Mononuclear cell (primary cell): ENCODE data around the gene CTNNBL1. TPM values are rescaled to one million over a fixed set of nuclear protein-coding genes. Genes with fewer than 3 reads are reported as not detected.

Experiments used
- H3K27me3 ChIP-seq: 2 replicates; pipeline ENCODE4 v1.6.0; 2011; ENCODE audit warnings: low read length, control low read depth; ENCODE audit not compliant: insufficient read depth
- H3K4me1 ChIP-seq: 2 replicates; pipeline ENCODE4 v1.5.1; 2011; ENCODE audit warnings: mild to moderate bottlenecking, low read length, control low read depth; ENCODE audit not compliant: insufficient read depth
- H3K4me3 ChIP-seq: 2 replicates; pipeline ENCODE4 v1.5.1; 2011; ENCODE audit warnings: mild to moderate bottlenecking, low read length, moderate library complexity
- H3K9me3 ChIP-seq: 2 replicates; pipeline ENCODE4 v1.5.1; 2011; ENCODE audit warnings: low read depth, mild to moderate bottlenecking, control low read depth, low read length
- total RNA-seq: library from RNA; depleted of rRNA; stranded (reverse); fragments of >200 nt; gene quantifications from one replicate; pipeline ENCODE4 v1.2.3, GENCODE V29; 2012

The CTNNBL1 gene
- total RNA-seq, 1 donor = 19.4 TPM

DNA sequence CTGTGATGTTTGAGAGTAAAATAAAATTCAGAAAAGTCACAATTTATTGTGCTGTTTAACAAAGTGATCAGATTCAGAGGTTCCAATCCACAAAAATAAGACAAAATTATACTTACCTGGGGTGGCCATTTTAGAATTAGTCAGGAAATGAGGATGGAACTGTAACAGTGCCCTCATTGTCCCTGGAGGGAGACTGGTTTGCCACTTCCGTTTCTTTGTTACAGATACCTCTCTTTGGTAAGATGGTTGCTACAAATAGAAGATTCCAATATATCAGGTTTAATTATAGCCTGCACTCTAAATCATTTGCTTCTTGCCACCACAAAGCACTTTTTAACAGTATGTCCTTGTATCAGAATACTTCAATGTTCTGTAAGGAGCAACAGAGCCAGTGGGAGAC is 95.6 kb downstream of the CTNNBL1 start:
- Histone ChIP-seq H3K4me3 (no peak overlapping the region), H3K9me3 (peaks cover 5% of the 10 kb centered on the region), H3K27me3 (no peaks in the 10 kb centered on the region), H3K4me1 (no peaks in the 10 kb centered on the region)

DNA sequence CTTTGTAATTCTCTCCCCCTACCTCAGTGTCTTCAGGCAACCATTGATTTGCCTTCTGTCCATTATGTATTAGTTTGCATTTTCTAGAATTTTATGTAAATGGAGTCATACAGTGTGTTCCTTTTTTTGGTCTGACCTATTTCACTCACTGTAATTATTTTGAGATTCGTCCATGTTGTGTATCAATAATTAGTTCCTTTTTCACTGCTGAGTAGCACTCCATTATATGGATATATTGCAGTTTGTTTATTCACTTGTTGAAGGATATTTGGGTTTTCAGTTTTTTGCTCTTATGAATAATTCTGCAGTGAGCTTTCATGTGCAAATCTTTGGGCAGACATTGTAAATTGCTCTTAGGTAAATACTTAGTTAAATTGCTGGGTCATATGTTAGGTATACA is 97.1 kb downstream of the CTNNBL1 start:
- Histone ChIP-seq H3K4me1 (no peaks in the 10 kb centered on the region), H3K4me3 (no peak overlapping the region), H3K9me3 (peaks cover 5% of the 10 kb centered on the region), H3K27me3 (no peaks in the 10 kb centered on the region)

DNA sequence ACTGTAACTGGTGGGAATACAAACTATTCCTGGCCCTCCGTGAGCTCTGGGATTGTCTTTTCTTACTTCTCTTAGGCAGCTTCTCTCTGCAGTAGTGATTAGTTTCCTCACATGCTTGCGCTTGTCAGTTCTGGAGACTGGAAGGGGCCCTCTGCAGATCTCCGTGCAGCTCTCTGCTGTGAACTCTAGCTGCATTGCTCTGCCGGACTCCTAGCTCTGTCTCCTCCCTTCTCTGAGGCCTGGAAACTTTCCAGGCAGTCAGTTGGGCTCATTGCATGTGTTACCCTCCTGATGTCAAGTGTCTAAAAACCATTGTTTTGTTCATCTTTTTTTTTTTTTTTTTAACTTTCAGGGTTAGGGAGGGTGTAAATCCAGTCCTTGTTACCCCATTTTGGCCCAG is 102.3 kb downstream of the CTNNBL1 start:
- Histone ChIP-seq H3K4me1 (no peaks in the 10 kb centered on the region), H3K4me3 (no peak overlapping the region), H3K27me3 (no peaks in the 10 kb centered on the region), H3K9me3 (peaks cover 5% of the 10 kb centered on the region)

DNA sequence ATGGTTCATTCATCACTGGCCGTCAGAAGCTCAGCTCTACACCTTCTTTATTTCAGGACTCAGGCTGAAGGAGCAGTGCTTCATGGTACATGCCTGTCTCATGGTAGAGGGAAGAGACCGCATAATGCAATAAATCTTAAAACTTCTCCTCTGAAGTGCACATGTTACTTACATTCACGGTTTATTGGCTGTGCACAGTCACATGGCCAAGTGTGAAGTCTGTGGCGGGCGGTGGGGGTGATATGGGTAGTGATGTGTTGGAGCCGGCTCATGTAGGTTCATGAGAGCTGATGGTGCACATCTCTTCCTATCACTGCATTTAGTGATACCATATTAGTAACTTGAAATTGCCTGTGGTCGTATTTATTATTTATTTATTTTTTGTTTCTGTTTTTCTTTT is 102.9 kb downstream of the CTNNBL1 start:
- H3K4me3 ChIP-seq = no peak overlapping the region
- H3K4me1 ChIP-seq = no peaks in the 10 kb centered on the region
- peaks cover 5% of the 10 kb centered on the region for H3K9me3 ChIP-seq
- H3K27me3 ChIP-seq = no peaks in the 10 kb centered on the region

DNA sequence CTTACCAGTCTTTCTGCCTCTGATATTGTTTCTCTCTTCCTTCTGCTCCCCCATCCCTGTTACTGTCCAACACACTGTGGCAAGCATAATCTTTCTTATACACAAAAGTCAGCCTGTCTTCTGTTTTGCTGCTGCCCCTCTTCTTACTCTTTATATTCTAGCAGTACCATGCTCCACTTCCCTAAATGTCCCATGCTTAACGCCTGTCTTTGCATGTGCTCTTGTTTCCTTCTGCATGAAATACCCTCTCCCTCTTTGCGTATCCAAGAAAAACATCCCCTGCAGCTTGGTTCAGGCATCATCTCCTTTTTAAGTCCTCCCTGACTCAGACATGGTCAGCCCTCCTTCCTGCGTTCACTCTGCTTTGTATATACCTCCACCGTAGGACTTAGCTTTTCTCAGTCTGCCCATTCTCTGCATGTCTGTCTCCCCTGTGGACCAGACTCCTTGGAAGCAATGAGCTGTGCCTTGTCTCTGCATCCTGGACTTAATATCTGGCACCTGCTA is 103.9 kb downstream of the CTNNBL1 start:
- H3K4me3 ChIP-seq = no peak overlapping the region

DNA sequence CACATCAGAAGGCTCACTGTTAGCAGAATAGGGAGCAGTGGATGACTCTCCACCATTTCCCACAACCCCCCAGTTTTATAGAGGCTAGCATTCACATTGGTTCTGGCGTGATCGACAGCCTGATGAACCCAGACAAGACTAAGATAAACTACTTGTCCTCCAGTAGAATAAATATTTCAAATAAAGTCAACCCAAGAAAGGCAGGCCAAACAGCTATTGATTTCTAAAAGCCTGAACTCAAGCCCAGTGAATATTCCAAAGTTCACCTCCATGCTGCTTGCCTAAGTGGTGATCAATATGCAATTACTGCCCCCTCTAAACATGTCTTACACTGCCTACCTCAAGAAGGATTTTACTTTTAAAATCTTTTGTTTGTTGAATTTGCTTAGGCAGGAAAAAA is 104.5 kb downstream of the CTNNBL1 start:
- Histone ChIP-seq H3K27me3 (no peaks in the 10 kb centered on the region), H3K9me3 (no peaks in the 10 kb centered on the region), H3K4me3 (no peak overlapping the region), H3K4me1 (peaks cover 6% of the 10 kb centered on the region)

More for the DNA sequence above, 103.9 kb downstream of the CTNNBL1 start:
- H3K9me3 ChIP-seq = no peaks in the 10 kb centered on the region
- peaks cover under 1% of the 10 kb centered on the region for H3K4me1 ChIP-seq
- no peaks in the 10 kb centered on the region for H3K27me3 ChIP-seq

DNA sequence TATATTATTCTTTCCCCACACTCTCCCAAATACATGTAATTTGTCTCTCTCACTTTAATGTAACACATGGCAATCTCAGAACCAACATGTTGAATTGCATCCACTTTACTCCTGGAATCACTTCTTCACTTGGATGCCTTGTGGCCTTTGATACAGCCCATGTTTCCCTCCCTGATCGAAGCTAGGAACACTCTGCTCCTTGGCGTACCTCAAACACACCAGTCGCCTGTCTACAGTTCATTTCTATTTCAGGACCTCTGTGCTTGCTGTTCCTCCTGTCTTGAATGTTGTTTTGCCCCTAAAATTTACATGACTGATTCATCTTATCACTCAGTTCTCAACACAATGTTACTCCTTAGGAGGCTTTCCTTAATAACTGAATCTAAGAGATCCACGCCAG is 106.8 kb downstream of the CTNNBL1 start:
- peaks cover 30% of the 10 kb centered on the region for H3K4me1 ChIP-seq
- no peaks in the 10 kb centered on the region for H3K9me3 ChIP-seq
- H3K4me3 ChIP-seq = no peak overlapping the region
- H3K27me3 ChIP-seq = no peaks in the 10 kb centered on the region

DNA sequence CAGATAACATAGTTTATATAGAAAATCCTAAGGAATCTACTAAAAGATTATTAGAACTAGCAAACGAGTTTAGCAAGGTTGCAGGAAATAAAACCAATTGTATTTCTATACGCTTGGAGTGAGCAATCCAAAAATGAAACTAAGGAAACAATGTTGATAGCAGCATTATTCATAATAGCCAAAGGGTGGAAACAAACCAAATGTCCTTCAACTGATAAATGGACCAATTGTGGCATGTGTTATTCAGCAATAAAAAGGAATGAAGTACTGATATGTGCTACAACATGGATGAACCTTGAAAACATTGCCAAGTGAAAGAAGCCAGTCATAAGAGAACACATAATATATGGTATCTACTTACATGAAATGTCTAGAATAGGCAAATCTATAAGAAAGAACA is 108.1 kb downstream of the CTNNBL1 start:
- Histone ChIP-seq H3K9me3 (no peaks in the 10 kb centered on the region), H3K4me3 (no peak overlapping the region), H3K27me3 (no peaks in the 10 kb centered on the region), H3K4me1 (peaks cover 36% of the 10 kb centered on the region)

DNA sequence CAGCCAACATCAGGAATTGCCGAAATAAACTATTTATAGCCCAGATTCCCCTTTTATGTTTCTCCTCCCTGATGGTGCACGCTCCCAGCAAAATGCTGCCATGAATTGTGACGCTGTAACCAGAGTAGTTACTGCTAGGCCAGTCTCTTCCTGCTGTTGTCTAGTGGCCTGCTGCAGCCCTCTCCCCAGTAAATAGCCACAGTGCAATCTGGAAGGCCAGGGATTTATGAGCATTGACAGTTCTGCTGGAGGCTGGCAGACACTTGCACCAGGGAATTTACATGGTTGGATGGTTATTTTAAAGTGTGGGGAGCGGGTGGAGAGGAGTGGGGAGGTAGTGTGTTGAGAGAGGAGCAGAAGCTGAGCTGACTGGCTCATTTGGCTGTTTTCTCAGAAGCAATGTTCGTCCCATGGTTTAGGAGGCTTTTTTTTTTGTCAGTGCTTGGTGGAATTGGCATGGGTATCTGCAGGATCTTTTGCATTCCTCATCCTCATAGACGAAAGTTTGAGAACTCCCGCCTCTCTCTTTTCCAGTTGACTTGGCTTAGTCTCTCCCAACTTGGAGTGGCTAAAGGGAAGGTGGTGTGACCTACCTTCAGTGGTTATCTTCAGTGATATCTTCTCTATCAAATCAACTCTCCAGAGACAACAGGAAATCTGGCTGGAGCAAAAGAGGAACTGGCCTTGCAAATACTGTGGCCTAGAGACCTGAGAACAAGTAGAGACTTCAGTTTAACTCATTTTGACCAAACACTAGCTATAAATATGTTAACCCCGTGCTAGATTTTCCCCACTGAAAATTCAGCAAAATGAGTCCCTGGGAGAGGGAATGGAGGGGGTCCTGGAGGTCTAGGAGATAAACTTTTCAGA is 109.8 kb downstream of the CTNNBL1 start:
- peaks cover 50% of the 10 kb centered on the region for H3K4me1 ChIP-seq
- no peak overlapping the region for H3K4me3 ChIP-seq
- no peaks in the 10 kb centered on the region for H3K27me3 ChIP-seq
- H3K9me3 ChIP-seq = no peaks in the 10 kb centered on the region

DNA sequence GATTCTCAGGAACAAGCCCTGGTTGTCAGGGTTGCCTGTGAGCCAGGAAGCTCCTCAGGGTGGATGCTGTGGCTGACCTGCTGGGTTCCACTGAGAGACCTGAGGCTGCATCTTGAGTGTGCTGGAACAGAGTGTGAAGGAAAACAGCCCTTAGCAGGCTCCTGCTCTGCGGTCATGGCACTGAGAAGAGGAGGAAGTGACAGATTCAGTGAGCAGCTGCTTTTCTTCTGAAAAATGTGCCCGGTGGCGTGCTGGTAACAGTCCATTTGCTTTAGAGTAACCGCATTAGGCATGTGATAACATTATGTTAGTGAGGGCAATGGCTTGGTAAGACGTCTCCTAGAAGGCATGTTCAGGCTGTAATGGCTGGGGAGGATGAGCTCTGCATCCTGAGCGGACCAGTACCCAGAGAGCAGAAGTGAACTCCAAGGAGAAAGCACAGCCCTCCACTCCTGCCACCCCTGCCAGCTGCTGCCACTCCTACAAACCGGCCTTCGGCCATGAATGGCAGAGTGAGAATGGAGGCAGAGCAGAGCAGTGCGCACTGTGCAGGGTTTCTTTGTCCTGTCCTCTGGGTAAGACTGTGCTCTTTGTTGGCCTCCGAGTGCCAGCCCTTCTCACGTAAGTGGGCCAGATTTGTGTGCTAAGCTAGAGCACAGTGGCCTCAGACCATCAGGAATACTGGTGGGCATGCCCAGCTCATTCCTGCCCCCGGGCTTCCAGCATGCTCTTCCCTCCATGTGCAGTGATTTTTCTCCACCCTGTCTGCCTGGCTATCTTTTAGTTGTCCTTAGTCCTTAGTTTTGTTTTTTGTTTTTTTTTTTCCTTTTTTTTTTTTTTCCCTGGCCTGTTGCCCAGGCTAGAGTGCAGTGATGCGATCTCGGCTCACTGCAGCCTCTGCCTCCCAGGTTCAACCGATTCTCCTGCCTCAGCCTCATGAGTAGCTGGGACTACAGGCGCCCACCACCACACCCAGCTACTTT is 111.0 kb downstream of the CTNNBL1 start:
- H3K4me3 ChIP-seq = no peak overlapping the region

DNA sequence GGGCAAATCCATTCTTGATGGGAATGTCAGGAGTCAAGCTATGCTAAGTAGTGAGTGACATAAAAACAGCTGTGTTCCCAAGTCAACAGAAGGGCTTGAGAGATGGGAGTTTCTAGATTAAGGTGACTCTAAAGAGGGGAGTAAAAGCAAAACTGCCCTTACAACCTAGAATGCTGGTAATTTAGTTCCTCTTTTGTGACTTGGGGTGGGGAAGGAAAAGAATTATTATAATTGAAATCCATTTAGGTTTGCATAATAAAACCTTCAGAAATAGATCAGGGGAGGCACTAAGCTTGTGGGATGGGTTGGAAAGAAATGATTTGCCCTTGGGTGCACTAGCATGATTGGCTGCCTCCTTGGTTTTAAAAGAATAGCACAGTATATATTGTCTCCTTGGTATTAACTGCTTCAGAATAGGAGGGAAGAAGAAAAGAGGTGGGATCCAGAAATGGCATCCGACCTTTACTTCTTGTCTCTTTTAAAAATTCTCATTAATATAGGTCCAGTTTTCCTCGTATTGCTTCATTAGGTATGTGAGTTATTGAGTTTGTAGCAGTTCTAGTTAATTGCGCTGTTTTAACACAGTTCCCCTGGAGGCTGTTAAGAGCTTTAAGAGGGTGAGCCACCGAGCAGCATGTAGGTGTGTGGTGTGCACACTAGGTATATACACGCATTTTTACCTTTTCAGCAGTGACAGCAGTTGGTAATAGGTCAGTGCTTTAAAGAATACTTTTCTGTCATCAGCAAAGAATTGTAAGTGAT is 113.8 kb downstream of the CTNNBL1 start:
- Histone ChIP-seq H3K9me3 (no peaks in the 10 kb centered on the region), H3K27me3 (no peaks in the 10 kb centered on the region), H3K4me1 (peaks cover 50% of the 10 kb centered on the region), H3K4me3 (no peak overlapping the region)

More for the DNA sequence above, 111.0 kb downstream of the CTNNBL1 start:
- Histone ChIP-seq H3K4me1 (peaks cover 50% of the 10 kb centered on the region), H3K9me3 (no peaks in the 10 kb centered on the region), H3K27me3 (no peaks in the 10 kb centered on the region)

DNA sequence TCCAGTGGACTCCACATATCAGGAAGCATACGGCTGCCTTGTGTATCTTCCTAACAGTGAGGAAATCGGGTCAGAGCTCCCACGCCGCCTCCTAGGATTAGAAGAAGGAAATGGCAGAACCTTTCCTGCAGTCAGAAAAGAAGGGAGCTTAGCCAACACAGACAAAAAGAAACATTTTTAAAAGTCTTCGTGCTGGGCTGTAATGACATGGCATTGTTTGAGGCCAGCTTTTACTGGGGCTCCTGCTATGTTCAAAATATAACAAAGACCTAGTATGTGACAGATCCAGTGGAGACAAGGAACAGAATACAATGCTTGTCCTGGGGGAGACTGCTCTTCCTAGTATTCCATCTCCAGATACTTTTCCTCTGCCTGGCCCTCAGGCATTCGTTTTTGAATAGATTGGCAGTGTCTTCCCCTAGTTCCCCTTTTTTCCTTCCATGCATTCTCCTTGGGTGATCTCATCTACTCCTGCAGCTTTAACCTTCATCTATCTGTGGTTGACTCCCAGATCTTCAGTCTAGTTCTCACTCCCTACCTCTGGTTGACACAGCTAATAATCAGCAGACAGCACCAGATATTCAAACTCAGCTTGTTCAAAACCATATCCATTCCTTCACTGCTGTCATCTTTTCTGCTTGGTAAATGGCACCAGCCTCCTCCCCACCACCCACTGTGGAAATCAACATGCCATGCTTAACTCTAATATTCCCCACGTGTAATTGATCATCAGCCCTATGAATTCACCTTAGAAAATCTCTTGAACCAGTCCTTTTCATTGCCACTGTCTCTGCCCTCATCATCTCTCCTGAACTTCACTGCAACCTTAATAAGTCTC is 114.6 kb downstream of the CTNNBL1 start:
- Histone ChIP-seq H3K4me3 (no peak overlapping the region), H3K9me3 (no peaks in the 10 kb centered on the region), H3K27me3 (no peaks in the 10 kb centered on the region), H3K4me1 (peaks cover 42% of the 10 kb centered on the region)

DNA sequence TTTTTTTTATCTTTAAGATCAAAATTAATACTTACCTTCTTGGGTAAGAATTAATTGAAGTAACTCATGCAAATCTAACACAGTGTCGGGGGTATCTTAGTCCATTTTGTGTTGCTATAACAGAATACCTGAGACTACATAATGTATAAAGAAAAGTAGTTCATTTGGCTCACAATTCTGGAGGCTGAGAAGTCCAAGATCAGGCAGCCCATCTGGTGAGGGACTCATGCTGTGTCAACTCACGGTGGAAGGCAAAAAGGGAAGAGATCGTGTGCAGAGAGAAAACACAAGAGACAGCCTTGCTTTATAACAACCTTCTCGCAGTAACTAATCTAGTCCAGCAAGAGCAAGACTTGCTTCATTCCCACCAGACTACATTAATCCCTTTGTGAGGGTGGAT is 116.2 kb downstream of the CTNNBL1 start:
- Histone ChIP-seq H3K27me3 (no peaks in the 10 kb centered on the region), H3K4me3 (no peak overlapping the region), H3K9me3 (no peaks in the 10 kb centered on the region), H3K4me1 (peaks cover 27% of the 10 kb centered on the region)

DNA sequence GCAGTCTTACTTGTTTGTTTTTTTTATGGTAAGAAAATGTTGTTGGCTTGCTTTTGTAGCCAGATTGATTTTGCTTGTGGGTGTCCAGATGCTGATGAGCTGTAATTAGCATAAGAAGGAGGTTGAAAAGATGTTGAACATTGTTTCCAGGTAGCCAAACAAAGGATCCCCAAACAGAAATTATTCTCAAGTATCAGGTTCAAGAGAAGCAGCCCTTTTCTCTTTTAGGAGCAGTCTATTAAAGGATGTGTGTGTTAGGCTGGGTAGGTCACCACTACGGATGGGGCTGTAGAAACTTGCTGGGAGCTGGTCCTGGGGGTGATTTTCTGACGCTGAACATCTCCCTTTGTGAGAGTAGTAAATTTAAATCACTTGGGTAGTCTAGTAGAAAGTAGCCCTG is 122.2 kb downstream of the CTNNBL1 start:
- Histone ChIP-seq H3K4me3 (no peak overlapping the region), H3K9me3 (no peaks in the 10 kb centered on the region), H3K4me1 (no peaks in the 10 kb centered on the region), H3K27me3 (no peaks in the 10 kb centered on the region)
